ENCODE results near the gene EMC9.

Gene EMC9

GRCh38 chr14:24131549-24131966 lies 9.8 kb downstream of the EMC9 start:
- no peak for TF ChIP-seq CTCF (conservative IDR thresholded peaks at IDR 0.05; ENCODE audit: control insufficient read depth, insufficient read depth, low read depth, low read length)
- H3K4me3 ChIP-seq (ENCODE audit: control insufficient read depth, low read depth, low read length): no peak overlapping the region
- DNase-seq (ENCODE audit: low read depth): no peak

GRCh38 chr14:24130717-24131548 lies 10.5 kb downstream of the EMC9 start:
- no peak for TF ChIP-seq CTCF (conservative IDR thresholded peaks at IDR 0.05; ENCODE audit: control insufficient read depth, insufficient read depth, low read depth, low read length)
- DNase-seq (ENCODE audit: low read depth): no peak
- no peak overlapping the region for H3K4me3 ChIP-seq (ENCODE audit: control insufficient read depth, low read depth, low read length)

GRCh38 chr14:24130380-24130716 lies 11.0 kb downstream of the EMC9 start, which contains the start of gene FITM1:
TSS of gene FITM1 (plus strand) at chr14:24130659. CDS start at chr14:24131564, 905 bp downstream.
- no peak for DNase-seq (ENCODE audit: low read depth)
- no peak for TF ChIP-seq CTCF (conservative IDR thresholded peaks at IDR 0.05; ENCODE audit: control insufficient read depth, insufficient read depth, low read depth, low read length)
- H3K4me3 ChIP-seq (ENCODE audit: control insufficient read depth, low read depth, low read length): no peak within 1 kb of the TSS

GRCh38 chr14:24129410-24129998 lies 11.9 kb downstream of the EMC9 start:
- TF ChIP-seq CTCF (conservative IDR thresholded peaks at IDR 0.05; ENCODE audit: control insufficient read depth, insufficient read depth, low read depth, low read length): no peak
- no peak for DNase-seq (ENCODE audit: low read depth)

GRCh38 chr14:24127673-24128072 lies 13.7 kb downstream of the EMC9 start:
- no peak for TF ChIP-seq CTCF (conservative IDR thresholded peaks at IDR 0.05; ENCODE audit: control insufficient read depth, insufficient read depth, low read depth, low read length)
- DNase-seq (ENCODE audit: low read depth): no peak
- H3K4me3 ChIP-seq (ENCODE audit: control insufficient read depth, low read depth, low read length): no peak overlapping the region

More at GRCh38 chr14:24129410-24129998, 11.9 kb downstream of the EMC9 start:
- H3K4me3 ChIP-seq (ENCODE audit: control insufficient read depth, low read depth, low read length): no peak overlapping the region

GRCh38 chr14:24126939-24127338 lies 14.5 kb downstream of the EMC9 start:
- TF ChIP-seq CTCF (conservative IDR thresholded peaks at IDR 0.05; ENCODE audit: control insufficient read depth, insufficient read depth, low read depth, low read length): no peak
- DNase-seq (ENCODE audit: low read depth): no peak
- no peak overlapping the region for H3K4me3 ChIP-seq (ENCODE audit: control insufficient read depth, low read depth, low read length)
